ENCODE measurements around the gene HES7.

Gene HES7

GRCh38 chr17:8138672-8139371 lies 14.9 kb upstream of the HES7 start:
- peaks cover 16% of the 10 kb centered on the region for H3K4me1 ChIP-seq (ENCODE audit: insufficient read depth, low read length, poor library complexity, severe bottlenecking)
- H4K20me1 ChIP-seq (ENCODE audit: insufficient read depth, low read length, poor library complexity, severe bottlenecking): no peaks in the 10 kb centered on the region
- TF ChIP-seq CTCF (conservative IDR thresholded peaks at IDR 0.05; ENCODE audit: low read length): peak; percentile 85
- TF ChIP-seq EZH2phosphoT487 (IDR thresholded peaks at IDR 0.05; ENCODE audit: borderline replicate concordance): no peak
- H3K27me3 ChIP-seq (ENCODE audit: insufficient read depth, low read length, poor library complexity, severe bottlenecking): no peaks in the 10 kb centered on the region
- H2AFZ ChIP-seq (ENCODE audit: low read length): peak overlapping the region; percentile 92
- peak overlapping the region; percentile 80 for H3K9ac ChIP-seq (ENCODE audit: low read depth, low read length, poor library complexity, severe bottlenecking)
- no peaks in the 10 kb centered on the region for H3K79me2 ChIP-seq (ENCODE audit: insufficient read depth, low read length)
- H3K9me3 ChIP-seq (ENCODE audit: insufficient read depth, low read depth, low read length): no peaks in the 10 kb centered on the region
- H3F3A ChIP-seq (ENCODE audit: low read depth): peaks cover 5% of the 10 kb centered on the region; the same call in 1 of the 2 replicates
- peaks cover 17% of the 10 kb centered on the region; the same call in 1 of the 2 replicates for H3K36me3 ChIP-seq (ENCODE audit: insufficient read depth, low read length)
- no peaks in the 10 kb centered on the region for H3K9me2 ChIP-seq (replicated peaks; ENCODE audit: low read depth, low read length)
- peak overlapping the region; percentile 97 for H3K4me2 ChIP-seq (ENCODE audit: low read depth, low read length, poor library complexity, severe bottlenecking)
- peak overlapping the region; percentile 77 for H3K4me3 ChIP-seq (ENCODE audit: low read length, poor library complexity, severe bottlenecking)

DNA sequence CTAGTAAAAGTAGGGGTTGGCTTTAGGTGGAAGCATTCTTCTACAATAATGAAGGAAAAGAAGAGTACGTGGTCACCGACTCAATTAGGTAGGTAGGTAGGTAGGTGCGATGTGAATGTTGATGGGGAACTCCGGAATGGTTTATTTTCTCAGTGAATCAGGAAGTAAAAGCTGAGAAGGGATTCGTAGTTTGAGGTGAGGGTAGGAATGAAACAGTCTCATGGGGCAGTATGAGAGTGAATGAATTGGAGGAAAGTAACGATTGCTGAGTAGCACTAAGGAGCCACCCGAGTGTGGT lies 14.4 kb upstream of the HES7 start:
- H3K9me2 ChIP-seq (replicated peaks; ENCODE audit: low read depth, low read length): no peaks in the 10 kb centered on the region
- peaks cover 16% of the 10 kb centered on the region; the same call in 1 of the 2 replicates for H3K36me3 ChIP-seq (ENCODE audit: insufficient read depth, low read length)
- peak overlapping the region; percentile 97 for H3K4me2 ChIP-seq (ENCODE audit: low read depth, low read length, poor library complexity, severe bottlenecking)
- H3K9ac ChIP-seq (ENCODE audit: low read depth, low read length, poor library complexity, severe bottlenecking): peak overlapping the region; percentile 74
- peak overlapping the region; percentile 92 for H2AFZ ChIP-seq (ENCODE audit: low read length)
- H3K4me3 ChIP-seq (ENCODE audit: low read length, poor library complexity, severe bottlenecking): peak overlapping the region; percentile 77
- no peaks in the 10 kb centered on the region for H3K27me3 ChIP-seq (ENCODE audit: insufficient read depth, low read length, poor library complexity, severe bottlenecking)
- H3K4me1 ChIP-seq (ENCODE audit: insufficient read depth, low read length, poor library complexity, severe bottlenecking): peaks cover 16% of the 10 kb centered on the region
- peaks cover 5% of the 10 kb centered on the region; the same call in 1 of the 2 replicates for H3F3A ChIP-seq (ENCODE audit: low read depth)
- H3K9me3 ChIP-seq (ENCODE audit: insufficient read depth, low read depth, low read length): no peaks in the 10 kb centered on the region
- TF ChIP-seq EZH2phosphoT487 (IDR thresholded peaks at IDR 0.05; ENCODE audit: borderline replicate concordance) (no peak), CTCF (conservative IDR thresholded peaks at IDR 0.05; ENCODE audit: low read length) (no peak)
- no peaks in the 10 kb centered on the region for H4K20me1 ChIP-seq (ENCODE audit: insufficient read depth, low read length, poor library complexity, severe bottlenecking)
- no peaks in the 10 kb centered on the region for H3K79me2 ChIP-seq (ENCODE audit: insufficient read depth, low read length)

GRCh38 chr17:8137645-8138373 lies 13.9 kb upstream of the HES7 start:
- peaks cover 15% of the 10 kb centered on the region; the same call in 1 of the 2 replicates for H3K36me3 ChIP-seq (ENCODE audit: insufficient read depth, low read length)
- H3K9me3 ChIP-seq (ENCODE audit: insufficient read depth, low read depth, low read length): no peaks in the 10 kb centered on the region
- peak overlapping the region; percentile 74 for H3K9ac ChIP-seq (ENCODE audit: low read depth, low read length, poor library complexity, severe bottlenecking)
- H2AFZ ChIP-seq (ENCODE audit: low read length): peak overlapping the region; percentile 92
- H3F3A ChIP-seq (ENCODE audit: low read depth): peaks cover 5% of the 10 kb centered on the region; the same call in 1 of the 2 replicates
- H4K20me1 ChIP-seq (ENCODE audit: insufficient read depth, low read length, poor library complexity, severe bottlenecking): no peaks in the 10 kb centered on the region
- H3K27me3 ChIP-seq (ENCODE audit: insufficient read depth, low read length, poor library complexity, severe bottlenecking): no peaks in the 10 kb centered on the region
- no peaks in the 10 kb centered on the region for H3K79me2 ChIP-seq (ENCODE audit: insufficient read depth, low read length)
- H3K4me2 ChIP-seq (ENCODE audit: low read depth, low read length, poor library complexity, severe bottlenecking): peak overlapping the region; percentile 97
- no peaks in the 10 kb centered on the region for H3K9me2 ChIP-seq (replicated peaks; ENCODE audit: low read depth, low read length)
- no peak for TF ChIP-seq EZH2phosphoT487 (IDR thresholded peaks at IDR 0.05; ENCODE audit: borderline replicate concordance)
- peak overlapping the region; percentile 77 for H3K4me3 ChIP-seq (ENCODE audit: low read length, poor library complexity, severe bottlenecking)
- peaks cover 16% of the 10 kb centered on the region for H3K4me1 ChIP-seq (ENCODE audit: insufficient read depth, low read length, poor library complexity, severe bottlenecking)

Measured in Loucy (cell line).